GM23248 (cell line): Measurements from ENCODE around the gene TFRC.

Experiments
- EZH2 ChIP-seq: fragments of 200-600 bp; sonication (generic); IDR thresholded peaks from 2 replicates; pipeline ENCODE4 v1.6.1; 2018; ENCODE audit warnings: antibody characterized with exemption, mild to moderate bottlenecking; ENCODE audit not compliant: insufficient read depth, poor library complexity, severe bottlenecking
- EZH2phosphoT487 ChIP-seq: fragments of 200-600 bp; sonication (generic); IDR thresholded peaks from 2 replicates; pipeline ENCODE4 v1.6.1; 2018; ENCODE audit warnings: antibody characterized with exemption, moderate library complexity, mild to moderate bottlenecking, low read depth; ENCODE audit not compliant: insufficient read depth

DNA sequence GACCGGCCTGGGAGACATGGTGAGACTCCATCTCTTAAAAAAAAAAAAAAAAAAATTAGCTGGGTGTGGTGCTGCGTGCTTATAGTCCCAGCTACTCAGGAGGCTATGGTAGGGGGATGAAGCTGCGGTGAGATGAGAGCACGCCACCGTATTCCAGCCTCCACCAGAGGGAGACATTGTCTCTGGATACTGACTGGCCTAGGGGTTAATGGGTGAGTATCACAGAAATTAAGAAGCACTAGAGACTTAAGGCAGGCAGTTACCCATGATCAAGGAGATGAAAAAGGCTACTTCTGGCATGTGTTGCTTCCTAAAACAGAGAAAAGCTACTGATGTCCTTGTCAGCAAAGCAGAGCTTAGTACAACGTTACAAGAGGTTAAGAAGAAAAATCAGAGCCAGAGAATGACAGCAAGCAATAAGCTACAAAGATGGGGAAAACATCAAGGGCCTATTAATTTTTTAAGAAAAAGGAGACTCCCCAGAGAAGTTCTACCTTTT lies 8.6 kb downstream of the TFRC start:
- TF ChIP-seq EZH2phosphoT487 (no peak), EZH2 (no peak)
